ENCODE measurements around the gene PPDPF.
A peak's percentile ranks its signal among the peaks of the same experiment; 100 is the strongest.
"Not testable (repeated sequence)": the region's sequence is repeated elsewhere in the genome, so short reads cannot be mapped to it uniquely, and the experiment has no call there.

Gene PPDPF

GRCh38 chr20:63566395-63567135 is 46.0 kb downstream of the PPDPF start:
- no peak for DNase-seq

GRCh38 chr20:63567136-63567385 is 46.5 kb downstream of the PPDPF start:
- DNase-seq = no peak

- DNase-seq = no peak
These were observed 47.0 kb downstream of the PPDPF start for GRCh38 chr20:63567386-63568169.

GRCh38 chr20:63568170-63568981 is 47.8 kb downstream of the PPDPF start:
- DNase-seq = no peak

GRCh38 chr20:63568986-63569949 is 48.7 kb downstream of the PPDPF start:
- DNase-seq = peak; percentile 42

- DNase-seq = no peak
These were observed 49.9 kb downstream of the PPDPF start for GRCh38 chr20:63570281-63571086.

DNA sequence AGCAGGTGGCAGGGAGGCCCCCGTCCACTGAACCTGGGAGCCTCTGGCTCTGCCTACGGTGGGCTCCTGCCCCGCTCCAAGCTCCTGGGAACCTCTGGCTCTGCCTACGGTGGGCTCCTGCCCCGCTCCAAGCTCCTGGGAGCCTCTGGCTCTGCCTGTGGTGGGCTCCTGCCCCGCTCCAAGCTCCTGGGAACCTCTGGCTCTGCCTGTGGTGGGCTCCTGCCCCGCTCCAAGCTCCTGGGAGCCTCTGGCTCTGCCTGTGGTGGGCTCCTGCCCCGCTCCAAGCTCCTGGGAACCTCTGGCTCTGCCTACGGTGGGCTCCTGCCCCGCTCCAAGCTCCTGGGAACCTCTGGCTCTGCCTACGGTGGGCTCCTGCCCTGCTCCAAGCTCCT is 50.5 kb downstream of the PPDPF start:
- not testable (repeated sequence) for DNase-seq
